H9 (cell line): ENCODE measurements around the gene SRP54. TPM values are rescaled to one million over a fixed set of nuclear protein-coding genes. Genes with fewer than 3 reads are reported as not detected.

Experiments
- DNase-seq: peaks from one replicate; pipeline ENCODE4 v3.0.0-alpha.2; 2017
- H2AFZ ChIP-seq: one replicate; pipeline ENCODE4 v1.6.1; 2013; ENCODE audit warnings: mild to moderate bottlenecking, low read length, control low read depth, moderate library complexity
- H2AK5ac ChIP-seq: 2 replicates; pipeline ENCODE4 v1.6.1; 2013; ENCODE audit warnings: low read length, control low read depth, mixed read lengths; ENCODE audit not compliant: insufficient read length
- H2BK120ac ChIP-seq: one replicate; pipeline ENCODE4 v1.6.1; 2013; ENCODE audit warnings: low read depth, mild to moderate bottlenecking, low read length, control low read depth, inconsistent platforms; ENCODE audit not compliant: poor library complexity, severe bottlenecking
- H2BK12ac ChIP-seq: 2 replicates; pipeline ENCODE4 v1.6.1; 2013; ENCODE audit warnings: low read length, control low read depth, mixed read lengths, low read depth; ENCODE audit not compliant: insufficient read length
- H2BK15ac ChIP-seq: 2 replicates; pipeline ENCODE4 v1.6.1; 2013; ENCODE audit warnings: low read depth, low read length, control low read depth
- H2BK20ac ChIP-seq: one replicate; pipeline ENCODE4 v1.6.1; 2013; ENCODE audit warnings: low read depth, mild to moderate bottlenecking, low read length, control low read depth, inconsistent platforms; ENCODE audit not compliant: poor library complexity, severe bottlenecking
- H2BK5ac ChIP-seq: 2 replicates; pipeline ENCODE4 v1.6.1; 2013; ENCODE audit warnings: low read length, control low read depth, mixed read lengths; ENCODE audit not compliant: insufficient read length
- H3K14ac ChIP-seq: 2 replicates; pipeline ENCODE4 v1.6.1; 2013; ENCODE audit warnings: low read length, control low read depth; ENCODE audit not compliant: insufficient read depth
- H3K18ac ChIP-seq: 2 replicates; pipeline ENCODE4 v1.6.1; 2013; ENCODE audit warnings: low read depth, mild to moderate bottlenecking, mixed read lengths, low read length, control low read depth; ENCODE audit not compliant: insufficient read length
- H3K23ac ChIP-seq: 2 replicates; pipeline ENCODE4 v1.6.1; 2013; ENCODE audit warnings: low read length, control low read depth, mixed read lengths, low read depth; ENCODE audit not compliant: insufficient read length
- H3K23me2 ChIP-seq: 2 replicates; pipeline ENCODE4 v1.6.1; 2013; ENCODE audit warnings: low read depth, mild to moderate bottlenecking, mixed read lengths, low read length, control low read depth; ENCODE audit not compliant: insufficient read length, poor library complexity, severe bottlenecking
- H3K27ac ChIP-seq: 2 replicates; pipeline ENCODE4 v1.5.1; 2013; ENCODE audit warnings: low read length, control low read depth, mixed read lengths, low read depth; ENCODE audit not compliant: insufficient read length
- H3K27me3 ChIP-seq: 2 replicates; pipeline ENCODE4 v1.6.1; 2013; ENCODE audit warnings: low read length, control low read depth, inconsistent platforms; ENCODE audit not compliant: insufficient read depth
- H3K4ac ChIP-seq: 2 replicates; pipeline ENCODE4 v1.6.1; 2013; ENCODE audit warnings: low read depth, mild to moderate bottlenecking, control low read depth, inconsistent platforms, low read length, moderate library complexity
- H3K4me1 ChIP-seq: 2 replicates; pipeline ENCODE4 v1.6.1; 2013; ENCODE audit warnings: low read length, control low read depth, inconsistent platforms; ENCODE audit not compliant: insufficient read depth
- H3K4me2 ChIP-seq: 2 replicates; pipeline ENCODE4 v1.6.1; 2013; ENCODE audit warnings: low read length, control low read depth, mixed read lengths; ENCODE audit not compliant: insufficient read length, insufficient read depth
- H3K56ac ChIP-seq: 2 replicates; pipeline ENCODE4 v1.6.1; 2013; ENCODE audit warnings: low read depth, mild to moderate bottlenecking, mixed read lengths, low read length, control low read depth; ENCODE audit not compliant: insufficient read length
- H3K79me1 ChIP-seq: 2 replicates; pipeline ENCODE4 v1.6.1; 2013; ENCODE audit warnings: low read depth, mild to moderate bottlenecking, moderate library complexity, low read length, control low read depth, inconsistent platforms; ENCODE audit not compliant: insufficient read depth, poor library complexity, severe bottlenecking
- H3K79me2 ChIP-seq: 2 replicates; pipeline ENCODE4 v1.6.1; 2013; ENCODE audit warnings: low read length, control low read depth, inconsistent platforms; ENCODE audit not compliant: insufficient read depth
- H3K9ac ChIP-seq: 2 replicates; pipeline ENCODE4 v1.6.1; 2013; ENCODE audit warnings: low read length, control low read depth, mixed read lengths; ENCODE audit not compliant: insufficient read length; ENCODE audit errors: extremely low read depth
- H3K9me3 ChIP-seq: one replicate; pipeline ENCODE4 v1.6.1; 2013; ENCODE audit warnings: low read depth, low read length, inconsistent platforms; ENCODE audit not compliant: control insufficient read depth
- H3T11ph ChIP-seq: one replicate; pipeline ENCODE4 v1.6.1; 2013; ENCODE audit warnings: mild to moderate bottlenecking, low read length, control low read depth, inconsistent platforms
- H4K20me1 ChIP-seq: one replicate; pipeline ENCODE4 v1.6.1; 2013; ENCODE audit not compliant: control insufficient read depth, insufficient read length, insufficient read depth
- H4K5ac ChIP-seq: 2 replicates; pipeline ENCODE4 v1.6.1; 2013; ENCODE audit warnings: low read depth, mild to moderate bottlenecking, mixed read lengths, low read length, control low read depth; ENCODE audit not compliant: insufficient read length
- H4K8ac ChIP-seq: replicated peaks from 2 replicates; pipeline ENCODE4 v1.6.1; 2013; ENCODE audit warnings: low read length, control low read depth, mixed read lengths, low read depth; ENCODE audit not compliant: insufficient read length
- H4K91ac ChIP-seq: 2 replicates; pipeline ENCODE4 v1.6.1; 2013; ENCODE audit warnings: low read depth, mild to moderate bottlenecking, moderate library complexity, mixed read lengths, low read length, control low read depth; ENCODE audit not compliant: insufficient read length
- H3K27ac Mint-ChIP-seq, 3 experiments: 2 replicates in 2 of 3; 3 replicates in 1 of 3; pipeline ENCODE4 v1.8.0; 2020 to 2021; ENCODE audit warnings: mixed read lengths in 3 of 3, mild to moderate bottlenecking in 1 of 3, moderate library complexity in 1 of 3
- H3K27me3 Mint-ChIP-seq: 2 replicates; pipeline ENCODE4 v1.8.0; 2021; ENCODE audit warnings: low read depth, mild to moderate bottlenecking, moderate library complexity, mixed read lengths
- H3K36me3 Mint-ChIP-seq, 3 experiments: 2 replicates in 2 of 3; 3 replicates in 1 of 3; pipeline ENCODE4 v1.8.0; 2020 to 2021; ENCODE audit warnings: low read depth in 3 of 3, mixed read lengths in 3 of 3; ENCODE audit not compliant: insufficient read depth in 1 of 3
- H3K4me1 Mint-ChIP-seq, 2 experiments: 2 replicates each; pipeline ENCODE4 v1.8.0; 2020; ENCODE audit warnings: mixed read lengths in 2 of 2
- H3K4me3 Mint-ChIP-seq, 2 experiments: 2 replicates in 1 of 2; 3 replicates in 1 of 2; pipeline ENCODE4 v1.8.0; 2020 to 2021; ENCODE audit warnings: mild to moderate bottlenecking in 2 of 2, mixed read lengths in 2 of 2, moderate library complexity in 1 of 2
- H3K9me3 Mint-ChIP-seq, 2 experiments: 2 replicates in 1 of 2; 3 replicates in 1 of 2; pipeline ENCODE4 v1.8.0; 2020; ENCODE audit warnings: mild to moderate bottlenecking in 2 of 2, mixed read lengths in 2 of 2, moderate library complexity in 1 of 2
- CTCF ChIP-seq: fragments of 200-600 bp; sonication (generic); conservative IDR thresholded peaks from 3 replicates; pipeline ENCODE4 v1.8.0; 2021; ENCODE audit warnings: antibody characterized with exemption, mild to moderate bottlenecking
- WGBS: extraction: QIAGEN DNeasy Blood & Tissue Kit; methylation state at CpG from one replicate; pipeline ENCODE4 v1.1.7; 2013; ENCODE audit warnings: missing lambda C conversion rate, low lambda C conversion rate, mixed read lengths; ENCODE audit not compliant: insufficient read length; ENCODE audit errors: extremely low coverage; 5-methylcytosine and 5-hydroxymethylcytosine counted together
- total RNA-seq: library from RNA; stranded (reverse); gene quantifications from 2 replicates; pipeline ENCODE4 v1.2.1, GENCODE V29; 2021

SRP54 gene
- total RNA-seq, 1 experiment from 2014 or later: 57.7 TPM

- H3K4me3 Mint-ChIP-seq: no peak overlapping the region
- H3K79me2 ChIP-seq: no peaks in the 10 kb centered on the region
- no peak overlapping the region for H2BK15ac ChIP-seq
- no peak overlapping the region for H4K5ac ChIP-seq
- DNase-seq: no peak
- H2AK5ac ChIP-seq: no peak overlapping the region
- no peak overlapping the region for H3K27ac ChIP-seq
- H3K4me1 ChIP-seq: no peaks in the 10 kb centered on the region
- no peak overlapping the region for H3K18ac ChIP-seq
- H3K27me3 Mint-ChIP-seq: peaks cover 3% of the 10 kb centered on the region; the same call in 1 of the 2 replicates
- H4K20me1 ChIP-seq: no peaks in the 10 kb centered on the region
- no peak overlapping the region for H3K27ac Mint-ChIP-seq
- H3K4me2 ChIP-seq: no peak overlapping the region
- no peak overlapping the region for H3K56ac ChIP-seq
- no peak overlapping the region for H4K91ac ChIP-seq
- no peak overlapping the region for H3K14ac ChIP-seq
- no peaks in the 10 kb centered on the region for H3K79me1 ChIP-seq
- H3K23me2 ChIP-seq: no peaks in the 10 kb centered on the region
- no peaks in the 10 kb centered on the region for H3K27me3 ChIP-seq
- no peak overlapping the region for H2BK20ac ChIP-seq
- no peak overlapping the region for H3K4ac ChIP-seq
- no peak overlapping the region for H3K23ac ChIP-seq
- H3K9me3 Mint-ChIP-seq: peaks cover 26 to 31% of the 10 kb centered on the region in 2 experiments
- H3K4me1 Mint-ChIP-seq: no peaks in the 10 kb centered on the region
- H2BK12ac ChIP-seq: no peak overlapping the region
- H2BK5ac ChIP-seq: no peak overlapping the region
- no peak overlapping the region for H4K8ac ChIP-seq
- H3K36me3 Mint-ChIP-seq: peaks cover 30 to 62% (median 52%) of the 10 kb centered on the region in 3 experiments
- WGBS: no CpG with 5 or more reads among the region's 2 CpGs
- H2AFZ ChIP-seq: no peak overlapping the region
- no peak overlapping the region for H2BK120ac ChIP-seq
- no peaks in the 10 kb centered on the region for H3K9me3 ChIP-seq
- H3K9ac ChIP-seq: no peak overlapping the region
- H3T11ph ChIP-seq: no peak overlapping the region
- TF ChIP-seq CTCF: no peak
Measured at GRCh38 chr14:35032562-35032961, 49.8 kb downstream of the SRP54 start.
